Activated CD8-positive, alpha-beta T cell treated with anti-CD3 and anti-CD28 coated beads, Interleukin-2, amount 10 ng/mL, durations not matched to agents 7 days and 5 days (primary cell): ENCODE measurements around the gene PPP1R9B. TPM values are rescaled to one million over a fixed set of nuclear protein-coding genes. Genes with fewer than 3 reads are reported as not detected.

ENCODE experiments used
- ATAC-seq: fragments of 150-1000 bp; cut with Tn5 transposase; one replicate; pipeline ENCODE4 v1.10.0; 2021; ENCODE audit warnings: moderate library complexity
- CTCF ChIA-PET: fragments of 350-600 bp; sonication (Branson Sonifier 250); formaldehyde crosslinking; loops from one replicate; lab custom pipeline; 2021; ENCODE audit warnings: antibody characterized with exemption; lab: Charles Lee
- POLR2A ChIA-PET: fragments of 350-600 bp; sonication (Branson Sonifier 250); formaldehyde crosslinking; loops from one replicate; lab custom pipeline; 2021; ENCODE audit warnings: antibody characterized with exemption; lab: Charles Lee
- DNase-seq: peaks from one replicate; pipeline ENCODE4 v3.0.0-alpha.2; 2020
- H3K27ac Mint-ChIP-seq: one replicate; pipeline ENCODE4 v1.8.0; 2021; ENCODE audit warnings: mild to moderate bottlenecking, mixed read lengths
- H3K27me3 Mint-ChIP-seq: one replicate; pipeline ENCODE4 v1.8.0; 2021; ENCODE audit warnings: low read depth, mixed read lengths
- H3K36me3 Mint-ChIP-seq: one replicate; pipeline ENCODE4 v1.8.0; 2021; ENCODE audit warnings: low read depth, mixed read lengths
- H3K4me1 Mint-ChIP-seq: one replicate; pipeline ENCODE4 v1.8.0; 2021; ENCODE audit warnings: low read depth, mixed read lengths
- H3K4me3 Mint-ChIP-seq: one replicate; pipeline ENCODE4 v1.8.0; 2021; ENCODE audit warnings: mild to moderate bottlenecking, mixed read lengths
- H3K9me3 Mint-ChIP-seq: one replicate; pipeline ENCODE4 v1.8.0; 2022; ENCODE audit warnings: mixed read lengths; ENCODE audit not compliant: insufficient read depth
- total RNA-seq, 2 experiments: library from RNA; stranded (reverse); gene quantifications; one replicate each; pipeline ENCODE4 v1.2.3, GENCODE V29; 2021

PPP1R9B gene
- total RNA-seq, 2 experiments from 2014 or later, result 113 to 115 TPM

- no peak overlapping the region for H3K27ac Mint-ChIP-seq
- no peak overlapping the region for H3K4me3 Mint-ChIP-seq
- H3K9me3 Mint-ChIP-seq, result no peaks in the 10 kb centered on the region
- no peak for ATAC-seq
- peaks cover 23% of the 10 kb centered on the region for H3K4me1 Mint-ChIP-seq
- no peaks in the 10 kb centered on the region for H3K27me3 Mint-ChIP-seq
- no peaks in the 10 kb centered on the region for H3K36me3 Mint-ChIP-seq
- no peak for DNase-seq
- ChIA-PET CTCF (no interaction called here), POLR2A (no interaction called here)
These were observed 35.4 kb upstream of the PPP1R9B start for GRCh38 chr17:50185631-50186471.

- Mint-ChIP-seq H3K4me3 (no peak overlapping the region), H3K4me1 (peaks cover 23% of the 10 kb centered on the region), H3K36me3 (no peaks in the 10 kb centered on the region), H3K9me3 (no peaks in the 10 kb centered on the region), H3K27ac (no peak overlapping the region), H3K27me3 (no peaks in the 10 kb centered on the region)
- ChIA-PET POLR2A (no interaction called here), CTCF (interaction anchor here (0.6 kb wide), 1 partner anchor 15 kb away, joined by 3 read pairs; no protein-coding TSS in a partner anchor)
- DNase-seq (no peak), ATAC-seq (no peak)
These were observed 34.3 kb upstream of the PPP1R9B start for GRCh38 chr17:50184611-50185398.

GRCh38 chr17:50184064-50184463, 33.6 kb upstream of the PPP1R9B start:
- CTCF ChIA-PET, result interaction anchor here (0.6 kb wide), 1 partner anchor 15 kb away, joined by 3 read pairs; no protein-coding TSS in a partner anchor
- Mint-ChIP-seq H3K27me3 (no peaks in the 10 kb centered on the region), H3K36me3 (no peaks in the 10 kb centered on the region), H3K27ac (peak overlapping the region; percentile 79), H3K4me3 (peak overlapping the region; percentile 60), H3K9me3 (no peaks in the 10 kb centered on the region), H3K4me1 (peaks cover 23% of the 10 kb centered on the region)
- DNase-seq (no peak), ATAC-seq (no peak)
- POLR2A ChIA-PET, result no interaction called here

GRCh38 chr17:50183421-50183994, 33.0 kb upstream of the PPP1R9B start:
- Mint-ChIP-seq H3K4me3 (peak overlapping the region; percentile 60), H3K4me1 (peaks cover 24% of the 10 kb centered on the region), H3K9me3 (no peaks in the 10 kb centered on the region), H3K27ac (peak overlapping the region; percentile 79), H3K27me3 (no peaks in the 10 kb centered on the region), H3K36me3 (no peaks in the 10 kb centered on the region)
- ATAC-seq, result peak; percentile 32
- ChIA-PET CTCF (interaction anchor here (0.9 to 1.3 kb wide), 3 partner anchors 14 to 89 kb away, joined by 3 to 5 read pairs (median 3); no protein-coding TSS in a partner anchor), POLR2A (no interaction called here)
- DNase-seq, result no peak

GRCh38 chr17:50182783-50183420, 32.4 kb upstream of the PPP1R9B start:
- Mint-ChIP-seq H3K27ac (peak overlapping the region; percentile 50), H3K4me1 (peaks cover 30% of the 10 kb centered on the region), H3K4me3 (peak overlapping the region; percentile 13), H3K36me3 (no peaks in the 10 kb centered on the region), H3K27me3 (no peaks in the 10 kb centered on the region), H3K9me3 (no peaks in the 10 kb centered on the region)
- CTCF ChIA-PET, result interaction anchor here (0.9 to 1.5 kb wide), 4 partner anchors 13 to 88 kb away, joined by 3 to 5 read pairs (median 3); no protein-coding TSS in a partner anchor
- DNase-seq (no peak), ATAC-seq (no peak)
- POLR2A ChIA-PET, result no interaction called here

- peak overlapping the region; percentile 16 for H3K27ac Mint-ChIP-seq
- H3K27me3 Mint-ChIP-seq, result no peaks in the 10 kb centered on the region
- H3K4me1 Mint-ChIP-seq, result peaks cover 30% of the 10 kb centered on the region
- no peaks in the 10 kb centered on the region for H3K36me3 Mint-ChIP-seq
- H3K4me3 Mint-ChIP-seq, result no peak overlapping the region
- DNase-seq (no peak), ATAC-seq (no peak)
- H3K9me3 Mint-ChIP-seq, result no peaks in the 10 kb centered on the region
- ChIA-PET POLR2A (no interaction called here), CTCF (interaction anchor here (0.9 to 1.9 kb wide), 6 partner anchors 12 to 88 kb away, joined by 3 to 7 read pairs (median 4); no protein-coding TSS in a partner anchor)
These were observed 31.4 kb upstream of the PPP1R9B start for GRCh38 chr17:50181591-50182560.

GRCh38 chr17:50181144-50181543, 30.7 kb upstream of the PPP1R9B start:
- H3K9me3 Mint-ChIP-seq, result no peaks in the 10 kb centered on the region
- POLR2A ChIA-PET, result no interaction called here
- no peak overlapping the region for H3K4me3 Mint-ChIP-seq

GRCh38 chr17:50180620-50181019, 30.1 kb upstream of the PPP1R9B start:
- DNase-seq (no peak), ATAC-seq (no peak)
- H3K27me3 Mint-ChIP-seq, result no peaks in the 10 kb centered on the region
- CTCF ChIA-PET, result interaction anchor here (1.9 kb wide), 1 partner anchor 11 kb away, joined by 7 read pairs; no protein-coding TSS in a partner anchor
- H3K9me3 Mint-ChIP-seq, result no peaks in the 10 kb centered on the region
- POLR2A ChIA-PET, result no interaction called here
- no peak overlapping the region for H3K4me3 Mint-ChIP-seq
- no peaks in the 10 kb centered on the region for H3K36me3 Mint-ChIP-seq
- no peak overlapping the region for H3K27ac Mint-ChIP-seq
- peaks cover 30% of the 10 kb centered on the region for H3K4me1 Mint-ChIP-seq

More at GRCh38 chr17:50181144-50181543, 30.7 kb upstream of the PPP1R9B start:
- H3K4me1 Mint-ChIP-seq, result peaks cover 30% of the 10 kb centered on the region
- CTCF ChIA-PET, result interaction anchor here (1.1 to 1.9 kb wide), 4 partner anchors 12 to 87 kb away, joined by 3 to 7 read pairs (median 5); no protein-coding TSS in a partner anchor
- H3K36me3 Mint-ChIP-seq, result no peaks in the 10 kb centered on the region
- DNase-seq (no peak), ATAC-seq (no peak)
- H3K27me3 Mint-ChIP-seq, result no peaks in the 10 kb centered on the region
- no peak overlapping the region for H3K27ac Mint-ChIP-seq

- H3K27ac Mint-ChIP-seq, result no peak overlapping the region
- ATAC-seq, result no peak
- no peak for DNase-seq
- no peaks in the 10 kb centered on the region for H3K9me3 Mint-ChIP-seq
- ChIA-PET CTCF (no interaction called here), POLR2A (no interaction called here)
- H3K4me3 Mint-ChIP-seq, result no peak overlapping the region
- no peaks in the 10 kb centered on the region for H3K36me3 Mint-ChIP-seq
- H3K4me1 Mint-ChIP-seq, result peaks cover 30% of the 10 kb centered on the region
- H3K27me3 Mint-ChIP-seq, result no peaks in the 10 kb centered on the region
These were observed 29.6 kb upstream of the PPP1R9B start for GRCh38 chr17:50180111-50180510.
